Left hindlimb (tissue), 1 donor: ENCODE data around the gene CREBL2.
"Not testable (repeated sequence)": the region's sequence is repeated elsewhere in the genome, so short reads cannot be mapped to it uniquely, and the experiment has no call there.

ENCODE experiments used
- DNase-seq: peaks from one replicate; pipeline ENCODE4 v3.0.0-alpha.2; 2018

CREBL2 gene

DNA sequence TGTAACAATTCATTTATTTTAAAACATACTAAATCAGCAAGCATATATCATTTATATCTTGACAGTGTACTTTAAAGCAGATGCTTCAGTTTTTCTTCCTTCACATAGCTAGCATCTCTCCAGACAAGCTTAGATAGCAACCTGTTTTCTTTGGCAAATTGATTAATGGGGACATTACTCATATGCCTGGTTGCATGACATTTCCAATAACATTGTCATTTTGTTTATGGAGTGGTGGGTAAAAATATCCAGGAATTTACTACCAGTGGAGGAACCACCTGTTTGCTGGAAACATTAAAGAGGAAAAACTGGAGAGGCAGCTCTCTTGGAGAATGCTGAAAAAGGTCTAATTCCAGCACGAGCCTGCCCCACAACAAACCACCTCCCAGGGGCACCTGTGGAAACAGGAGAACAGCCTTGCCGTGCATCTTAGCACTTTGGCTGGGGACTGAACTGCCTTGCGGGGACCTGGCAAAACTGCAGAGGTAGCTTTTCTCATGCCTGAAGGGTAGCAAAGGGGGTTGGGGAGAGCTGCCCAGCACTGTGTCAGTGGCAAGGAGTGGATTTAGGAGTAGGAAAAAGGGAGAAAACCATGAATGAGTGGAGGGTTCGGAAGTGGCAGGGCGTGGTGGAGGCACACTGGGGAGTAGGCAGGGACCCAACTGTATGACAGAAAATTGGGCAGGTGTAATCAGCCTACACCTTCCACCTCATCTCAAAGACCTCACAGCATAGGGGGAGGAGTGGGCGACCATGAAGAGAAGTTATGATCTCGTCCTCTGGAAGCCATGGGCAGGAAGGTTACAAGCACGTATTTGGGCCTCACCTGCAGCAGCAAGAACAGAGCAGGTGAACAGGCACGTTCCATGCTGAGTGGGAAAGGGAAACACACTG, 11.7 kb upstream of the CREBL2 start:
- DNase-seq, result no peak

DNA sequence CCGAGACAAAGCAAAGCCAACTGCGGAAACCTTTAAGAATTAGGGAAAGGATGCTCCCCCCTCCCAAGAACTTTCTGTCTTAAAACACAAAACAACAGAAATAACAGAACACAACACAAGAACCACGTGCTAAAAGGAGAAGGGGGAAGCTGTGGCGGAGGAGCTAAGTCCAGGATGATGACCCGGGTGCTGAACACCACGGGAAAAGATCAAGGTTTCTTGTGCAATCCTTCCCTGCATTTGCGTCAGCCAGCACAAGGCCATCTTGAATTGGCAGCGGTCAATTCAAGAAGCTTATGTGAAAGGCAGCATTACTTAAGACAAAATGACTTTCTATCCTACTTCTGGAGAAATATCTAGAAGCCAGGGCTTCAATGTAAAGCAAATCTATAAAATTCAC, 11.0 kb upstream of the CREBL2 start:
- no peak for DNase-seq

DNA sequence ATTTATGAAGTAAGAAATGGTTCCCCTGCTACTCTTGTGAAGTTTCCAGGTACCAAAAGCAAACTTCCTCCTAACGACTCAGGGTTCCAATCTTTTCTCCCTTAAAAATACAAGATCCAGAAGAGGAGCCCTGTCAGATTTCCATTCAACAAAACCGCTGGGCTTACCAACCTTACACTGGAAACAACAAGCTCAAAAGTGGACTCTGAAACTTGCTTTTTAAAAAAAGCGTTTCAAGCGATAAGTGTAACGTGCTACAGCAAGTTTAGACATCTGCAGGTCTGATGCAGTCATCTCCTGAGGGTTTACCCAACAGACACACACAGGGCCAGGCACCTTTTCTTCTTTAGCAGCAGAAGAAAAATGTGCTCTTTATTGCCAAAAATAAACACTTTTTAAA, 6.9 kb upstream of the CREBL2 start:
- DNase-seq, result no peak

DNA sequence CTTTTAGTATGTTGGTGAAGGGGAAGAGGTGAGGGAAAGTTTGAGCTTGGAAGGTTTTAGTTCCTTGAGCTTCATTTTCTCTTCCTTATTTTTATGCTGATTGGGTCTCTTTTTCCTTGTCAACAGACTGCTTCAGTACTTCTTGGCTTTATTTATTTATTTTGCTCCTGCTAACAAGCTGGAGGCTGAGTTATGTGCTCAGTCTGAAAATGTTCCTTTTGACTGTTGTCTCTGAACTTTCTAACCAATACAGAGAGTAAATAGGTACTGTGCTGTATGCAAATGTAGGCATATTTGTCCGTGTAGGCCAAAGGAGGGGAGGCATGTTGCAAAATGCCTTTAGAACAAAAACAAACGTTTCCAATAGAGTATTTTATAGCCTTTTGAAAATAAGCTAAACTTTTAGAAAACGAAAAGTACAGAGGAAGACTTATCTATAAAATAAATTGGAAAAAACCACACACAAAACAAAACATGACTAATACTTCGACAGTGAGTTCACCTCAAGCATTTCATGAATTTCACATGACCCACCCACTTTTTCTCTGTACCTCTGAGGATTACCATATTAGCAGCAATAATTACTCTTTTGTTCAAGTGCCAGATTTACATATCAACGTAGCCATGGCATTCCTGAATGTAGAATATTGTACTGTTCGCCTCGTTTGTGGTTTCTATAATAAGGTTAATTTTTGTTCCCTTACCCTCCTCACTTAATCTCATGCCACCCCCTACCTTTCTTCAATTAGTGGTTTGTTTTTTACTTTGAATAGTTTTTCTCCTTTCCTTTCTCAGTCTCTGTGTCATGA, 4.7 kb upstream of the CREBL2 start:
- no peak for DNase-seq

DNA sequence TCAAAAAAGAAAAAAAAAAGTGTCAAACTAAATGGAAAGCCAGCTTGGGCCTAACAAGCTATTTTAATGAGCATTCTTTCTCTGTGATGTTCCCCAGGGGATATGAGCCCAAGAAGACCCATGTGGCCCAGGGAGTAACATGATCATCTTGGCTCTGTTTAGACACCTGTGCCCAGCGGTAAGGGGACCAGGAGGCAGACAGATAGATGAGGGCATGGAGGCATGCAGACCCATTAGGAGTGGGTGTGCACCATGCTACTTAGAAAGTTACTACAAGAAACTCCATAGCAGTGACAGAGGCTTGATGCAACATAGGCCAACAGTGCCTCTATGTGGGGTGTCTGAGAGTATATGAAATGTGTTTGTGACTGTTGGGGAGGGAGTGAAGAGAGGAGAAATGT, 3.1 kb upstream of the CREBL2 start:
- no peak for DNase-seq

DNA sequence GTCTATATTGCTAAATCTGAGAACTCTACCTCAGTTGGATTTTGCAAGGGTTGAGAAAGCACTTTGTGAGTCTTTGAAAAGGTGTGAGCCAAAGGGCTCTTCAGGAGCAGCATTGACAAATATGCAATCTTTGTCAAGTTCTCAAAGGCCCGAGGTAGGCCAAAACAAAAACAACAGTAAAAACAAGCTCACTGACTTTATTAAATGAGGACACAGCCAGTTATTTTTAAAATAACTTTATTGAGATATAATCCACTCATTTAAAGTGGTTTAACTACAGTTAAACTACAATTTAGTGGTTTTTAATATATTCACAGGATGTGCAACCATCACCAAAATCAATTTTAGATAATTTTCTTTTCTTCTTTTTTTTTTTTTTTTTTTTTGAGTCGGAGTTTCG, 2.0 kb upstream of the CREBL2 start:
- no peak for DNase-seq

DNA sequence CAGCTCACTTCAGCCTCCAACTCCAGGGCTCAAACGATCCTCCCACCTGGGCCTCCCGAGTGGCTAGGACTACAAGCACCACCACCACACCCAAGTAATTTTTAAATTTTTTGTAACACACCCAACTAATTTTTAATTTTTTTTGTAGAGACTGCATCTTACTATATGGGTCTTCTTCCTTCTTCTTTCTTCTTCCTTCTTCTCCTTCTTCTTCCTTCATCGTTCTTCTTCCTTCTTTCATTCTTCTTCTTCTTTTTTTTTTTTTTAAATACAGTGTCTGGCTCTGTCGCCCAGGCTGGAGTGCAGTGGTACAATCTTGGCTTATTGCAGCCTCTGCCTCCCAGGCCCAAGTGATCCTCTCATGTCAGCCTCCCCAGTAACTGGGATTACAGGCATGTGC, 965 bp upstream of the CREBL2 start:
- no peak for DNase-seq

DNA sequence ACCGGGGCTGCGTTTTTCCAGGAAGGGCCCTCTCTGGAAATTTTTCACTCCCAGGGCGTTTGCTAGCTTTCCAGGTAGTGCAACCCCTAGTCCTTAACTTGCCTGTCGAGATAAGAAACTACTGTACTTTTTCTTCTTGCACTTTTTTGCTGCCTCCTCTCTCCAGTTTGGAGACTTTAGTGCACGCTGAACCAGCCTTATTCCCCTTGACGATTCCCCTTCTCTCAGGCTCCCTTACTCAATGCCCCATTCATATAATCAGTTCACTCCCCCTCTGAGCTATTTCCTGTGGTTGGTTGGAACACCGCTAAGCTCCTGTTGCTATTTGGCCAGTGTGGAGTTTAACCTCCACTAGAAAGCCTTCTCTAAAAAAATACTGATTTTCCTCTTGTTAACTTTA, 682 bp downstream of the CREBL2 start:
- peak; percentile 38 for DNase-seq

DNA sequence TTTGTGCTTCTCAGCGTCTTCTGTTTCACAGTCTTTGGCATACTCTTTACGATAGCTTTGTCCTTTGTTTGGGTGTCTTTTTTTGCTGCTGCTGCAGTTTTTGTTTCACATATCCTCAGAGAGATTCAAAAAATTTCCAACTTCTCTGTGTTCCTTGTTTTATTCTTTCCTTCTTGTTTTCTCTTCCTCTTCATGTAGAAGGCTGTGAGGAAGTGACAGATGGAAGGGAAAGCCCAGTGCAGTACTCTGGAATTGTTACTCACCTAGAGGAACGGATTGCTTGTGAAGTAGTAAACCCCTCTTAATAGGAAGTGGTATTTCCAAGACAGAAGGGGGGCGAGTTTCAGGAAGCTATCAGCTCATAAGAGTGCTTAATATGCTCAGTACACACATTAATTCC, 1.7 kb downstream of the CREBL2 start:
- DNase-seq, result no peak

DNA sequence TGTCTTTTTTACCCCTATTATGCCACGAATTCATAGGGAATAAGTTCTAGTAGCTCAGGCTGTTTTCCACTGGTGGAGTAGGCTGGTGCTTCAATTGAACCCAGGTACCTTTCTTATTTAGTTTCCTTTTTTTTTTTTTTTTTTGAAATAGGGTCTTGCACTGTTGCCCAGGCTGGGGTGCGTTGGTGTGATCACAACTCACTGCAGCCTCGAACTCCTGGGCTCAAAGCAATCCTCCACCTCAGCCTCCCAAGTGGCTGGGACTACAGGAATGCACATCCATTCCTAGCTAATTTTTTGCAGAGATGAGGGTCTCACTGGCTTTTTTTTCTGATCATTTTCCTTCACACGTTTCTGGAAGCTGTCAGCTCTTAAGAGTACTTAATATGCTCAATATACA, 2.7 kb downstream of the CREBL2 start:
- DNase-seq, result no peak

DNA sequence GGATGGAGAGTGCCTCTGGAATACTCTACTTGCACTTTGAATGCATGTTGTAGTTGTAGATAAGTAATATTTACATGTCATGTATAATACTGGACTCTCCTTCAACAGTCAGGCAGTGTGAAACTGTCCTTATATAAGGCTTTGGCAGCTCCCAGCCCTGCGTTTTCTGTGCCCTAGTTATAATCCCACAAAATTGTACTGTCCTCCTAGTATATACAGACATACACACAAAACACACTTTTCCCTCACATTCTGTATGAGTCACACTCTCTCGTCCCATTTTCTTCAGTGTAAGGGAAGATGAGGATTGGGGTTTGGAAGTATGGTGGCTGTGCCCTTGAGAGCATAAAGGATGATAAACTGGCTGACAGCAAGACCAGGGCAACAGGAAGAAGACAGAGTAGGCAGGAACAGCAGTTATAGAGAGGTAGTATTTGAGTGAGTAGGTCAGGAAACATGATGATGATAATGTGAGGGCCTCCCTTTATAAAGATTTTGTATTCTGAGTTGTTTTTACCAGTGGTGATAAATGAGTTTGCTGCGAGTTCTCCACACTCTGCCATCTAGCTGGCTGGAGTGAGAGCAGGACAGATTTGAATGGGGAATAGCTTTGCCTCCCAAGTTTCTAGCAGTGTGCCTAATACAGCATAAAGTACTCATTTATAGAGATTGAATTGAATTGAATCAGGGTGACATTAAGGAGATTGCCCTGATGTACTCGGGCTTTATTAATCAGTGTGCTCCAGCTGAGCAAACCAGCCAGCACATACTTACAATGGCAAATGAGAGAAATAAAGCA, 5.0 kb downstream of the CREBL2 start:
- no peak for DNase-seq

DNA sequence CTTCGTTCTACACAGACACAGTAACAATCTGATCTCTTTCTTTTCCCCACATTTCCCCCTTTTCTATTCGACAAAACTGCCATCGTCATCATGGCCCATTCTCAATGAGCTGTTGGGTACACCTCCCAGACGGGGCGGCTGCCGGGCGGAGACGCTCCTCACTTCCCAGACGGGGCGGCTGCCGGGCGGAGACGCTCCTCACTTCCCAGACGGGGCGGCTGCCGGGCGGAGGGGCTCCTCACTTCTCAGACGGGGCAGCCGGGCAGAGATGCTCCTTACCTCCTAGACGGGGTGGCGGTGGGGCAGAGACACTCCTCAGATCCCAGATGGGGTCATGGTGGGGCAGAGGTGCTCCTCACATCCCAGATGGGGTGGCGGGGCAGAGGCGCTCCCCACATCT, 6.4 kb downstream of the CREBL2 start:
- not testable (repeated sequence) for DNase-seq

DNA sequence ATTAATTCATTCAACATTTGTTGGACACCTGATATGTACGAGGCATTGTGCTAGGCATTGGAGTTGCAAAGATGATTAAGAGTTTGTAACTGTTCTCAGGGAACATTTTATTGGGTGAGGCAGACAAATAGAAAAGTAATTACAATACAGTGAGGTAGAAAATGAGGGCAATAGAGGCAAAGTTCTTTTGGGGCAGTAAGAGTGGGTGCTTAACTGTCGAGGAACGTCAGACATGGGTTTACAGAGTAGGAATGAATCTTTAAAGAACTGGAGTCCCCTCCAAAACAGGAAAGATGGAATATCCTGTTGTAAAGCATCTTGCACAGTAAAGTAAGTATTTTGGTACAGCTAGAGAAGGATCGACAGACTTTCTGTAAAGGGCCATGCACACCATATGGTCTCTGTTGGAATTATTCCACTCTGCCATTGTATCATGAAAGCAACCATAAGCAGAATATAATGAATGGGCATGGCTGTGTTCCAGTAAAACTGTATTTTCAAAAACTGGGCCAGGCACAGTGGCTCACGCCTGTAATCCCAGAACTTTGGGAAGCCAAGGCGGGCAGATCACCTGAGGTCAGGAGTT, 9.1 kb downstream of the CREBL2 start:
- no peak for DNase-seq

DNA sequence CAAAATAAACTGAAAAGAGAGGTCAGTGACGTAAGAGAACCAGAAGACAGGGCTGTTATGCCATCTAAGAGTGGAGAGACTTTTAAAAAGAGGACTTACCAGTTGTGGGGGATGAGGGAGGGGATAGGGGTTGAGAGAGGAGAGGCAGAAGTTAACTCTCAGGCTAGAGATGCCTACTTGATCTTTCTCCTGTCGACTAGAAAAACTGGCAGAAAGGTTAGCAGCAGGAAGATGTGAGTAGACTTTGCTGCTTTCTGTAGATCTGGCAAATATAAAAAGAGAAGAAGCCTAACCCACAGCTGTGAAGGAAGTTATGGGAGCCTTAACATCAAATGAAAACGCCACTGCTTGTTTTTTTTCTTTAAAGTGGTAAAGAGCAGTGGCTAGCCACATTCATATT, 10.7 kb downstream of the CREBL2 start:
- DNase-seq, result no peak

DNA sequence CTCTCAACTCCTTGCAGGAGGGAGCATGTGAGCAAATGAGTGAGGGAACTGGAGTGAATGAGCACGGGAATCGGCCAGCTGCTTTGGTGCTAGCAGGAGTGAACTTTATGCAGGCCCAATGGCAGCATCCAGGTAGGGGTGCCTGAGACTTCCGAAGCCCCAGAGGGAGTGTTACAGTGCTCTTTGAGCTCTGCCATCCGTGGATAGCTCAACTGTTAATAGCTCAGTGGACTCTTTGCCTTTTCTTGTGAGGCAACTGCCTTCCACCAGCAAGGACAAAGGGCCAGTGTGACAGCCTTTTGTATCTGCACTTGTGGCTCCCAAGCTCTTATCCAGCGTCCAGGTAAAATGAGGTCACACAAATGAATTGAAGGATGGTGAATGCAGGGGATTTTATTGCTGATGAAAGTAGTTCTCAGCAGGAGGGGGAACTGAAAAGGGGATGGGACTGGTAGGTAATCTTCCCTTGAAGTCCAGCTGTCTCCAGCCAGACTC, 12.9 kb downstream of the CREBL2 start:
- DNase-seq, result no peak

DNA sequence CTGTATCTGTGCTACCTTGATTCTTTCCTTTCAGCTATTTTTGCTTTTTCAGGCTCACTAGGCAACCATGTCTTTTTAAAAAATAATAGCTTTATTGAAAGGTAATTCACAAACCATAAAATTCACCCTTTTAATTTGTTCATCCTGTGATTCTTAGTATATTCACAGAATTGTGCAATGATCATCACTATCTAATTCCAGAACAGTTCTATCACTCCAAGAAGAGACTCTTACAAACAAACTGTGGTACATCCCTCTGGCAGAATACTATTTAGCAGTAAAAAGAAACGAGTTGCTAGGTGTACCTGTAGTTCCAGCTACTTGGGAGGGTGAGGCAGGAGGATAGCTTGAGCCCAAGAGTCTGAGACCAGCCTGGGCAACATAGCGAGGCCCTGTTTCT, 14.8 kb downstream of the CREBL2 start:
- no peak for DNase-seq

DNA sequence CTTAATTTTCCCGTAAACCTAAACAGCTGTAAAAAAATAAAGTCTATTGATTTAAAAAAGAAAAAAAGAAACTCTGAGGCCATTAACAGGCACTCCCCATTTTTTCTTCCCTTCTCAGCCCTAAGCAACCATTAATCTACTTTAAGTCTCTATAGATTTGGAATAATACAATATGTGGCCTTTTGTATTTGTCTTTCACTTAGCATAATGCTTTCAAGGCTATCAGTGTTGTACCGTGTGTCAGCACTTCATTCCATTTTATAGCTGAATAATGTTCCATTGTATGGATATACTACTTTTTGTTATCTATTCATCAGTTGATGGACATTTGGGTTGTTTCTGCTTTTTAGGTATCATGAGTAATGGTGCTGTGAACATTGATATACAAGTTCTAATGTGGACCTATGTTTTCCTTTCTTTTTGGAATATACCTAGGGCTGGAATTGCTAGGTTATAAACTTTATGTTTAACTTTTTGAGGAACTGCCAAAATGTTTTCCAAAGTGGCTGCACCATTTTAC, 15.7 kb downstream of the CREBL2 start:
- DNase-seq, result no peak

DNA sequence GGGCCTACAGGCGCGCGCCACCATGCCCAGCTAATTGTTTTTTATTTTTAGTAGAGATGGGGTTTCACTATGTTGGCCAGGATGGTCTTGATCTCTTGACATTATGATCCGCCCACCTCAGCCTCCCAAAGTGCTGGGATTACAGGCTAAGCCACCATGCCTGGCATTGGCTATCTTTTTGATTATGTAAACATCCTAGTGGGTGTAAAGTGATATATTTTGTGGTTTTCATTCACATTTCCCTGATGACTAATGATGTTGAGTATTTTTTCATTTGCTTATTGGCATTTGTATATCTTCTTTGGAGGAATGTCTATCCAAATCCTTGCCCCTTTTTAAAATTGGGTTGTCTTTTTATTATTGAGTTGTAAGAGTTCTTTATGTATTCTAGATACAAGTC, 16.3 kb downstream of the CREBL2 start:
- DNase-seq, result no peak

DNA sequence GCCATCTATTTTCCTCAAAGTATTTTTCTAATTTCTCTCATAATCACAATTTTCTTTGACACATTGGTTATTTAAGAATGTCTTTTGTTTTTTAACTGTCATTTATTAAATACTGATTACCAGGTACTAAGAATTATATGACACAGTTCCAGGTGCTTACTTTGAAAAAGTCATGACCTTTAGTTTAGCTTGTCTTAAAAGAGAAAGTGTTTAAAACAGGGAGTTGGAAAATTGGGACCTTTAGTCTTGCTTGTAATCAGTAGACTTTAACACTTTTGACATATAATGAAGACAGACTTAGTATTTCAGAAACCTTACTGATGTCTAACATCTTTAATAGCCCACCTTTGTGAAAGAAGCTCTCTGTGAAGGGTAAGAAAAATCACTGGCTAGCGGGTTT, 19.2 kb downstream of the CREBL2 start:
- DNase-seq, result no peak

DNA sequence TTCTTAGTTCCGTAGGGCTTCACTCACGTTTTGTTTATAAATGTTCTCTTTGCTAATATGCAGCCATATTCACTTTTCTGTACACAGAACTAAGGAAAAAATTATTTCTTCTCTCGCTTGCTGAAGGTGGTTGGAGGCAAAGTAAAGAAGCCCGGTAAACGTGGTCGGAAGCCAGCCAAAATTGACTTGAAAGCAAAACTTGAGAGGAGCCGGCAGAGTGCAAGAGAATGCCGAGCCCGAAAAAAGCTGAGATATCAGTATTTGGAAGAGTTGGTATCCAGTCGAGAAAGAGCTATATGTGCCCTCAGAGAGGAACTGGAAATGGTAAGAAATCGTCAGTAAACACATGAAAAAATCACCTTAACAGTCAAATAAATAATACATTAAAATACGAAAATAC, 24.0 kb downstream of the CREBL2 start:
- DNase-seq, result no peak

DNA sequence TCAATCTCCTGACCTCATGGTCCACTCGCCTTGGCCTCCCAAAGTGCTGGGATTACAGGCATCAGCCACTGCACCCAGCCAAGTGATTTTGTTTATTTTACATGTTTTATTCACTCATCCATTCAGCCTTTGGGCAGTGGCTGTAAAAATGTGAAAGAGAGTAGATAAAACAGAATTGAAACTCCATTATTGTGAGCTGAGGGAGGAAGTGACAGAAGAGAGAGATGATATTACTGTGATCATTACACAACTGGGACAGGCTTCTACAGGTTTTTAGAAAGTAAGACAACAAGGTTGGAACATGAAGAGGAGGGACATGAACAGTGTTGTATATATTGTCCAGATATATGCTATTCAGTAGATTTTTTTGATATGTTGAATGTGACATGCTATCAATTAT, 25.0 kb downstream of the CREBL2 start:
- no peak for DNase-seq

DNA sequence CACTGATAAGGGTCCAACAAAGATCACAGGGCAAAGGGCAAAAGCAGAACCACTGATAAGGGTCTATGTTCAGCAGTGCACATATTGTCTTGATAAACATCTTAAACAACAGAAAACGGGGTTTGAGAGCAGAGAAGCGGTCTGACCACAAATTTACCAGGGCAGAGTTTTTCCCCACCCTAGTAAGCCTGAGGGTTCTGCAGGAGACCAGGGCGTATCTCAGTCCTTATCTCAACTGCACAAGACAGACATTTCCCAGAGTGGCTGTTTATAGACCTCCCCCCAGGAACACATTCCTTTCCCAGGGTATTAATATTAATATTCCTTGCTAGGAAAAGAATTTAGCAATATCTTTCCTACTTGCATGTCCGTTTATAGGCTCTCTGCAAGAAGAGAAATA, 28.3 kb downstream of the CREBL2 start:
- not testable (repeated sequence) for DNase-seq

DNA sequence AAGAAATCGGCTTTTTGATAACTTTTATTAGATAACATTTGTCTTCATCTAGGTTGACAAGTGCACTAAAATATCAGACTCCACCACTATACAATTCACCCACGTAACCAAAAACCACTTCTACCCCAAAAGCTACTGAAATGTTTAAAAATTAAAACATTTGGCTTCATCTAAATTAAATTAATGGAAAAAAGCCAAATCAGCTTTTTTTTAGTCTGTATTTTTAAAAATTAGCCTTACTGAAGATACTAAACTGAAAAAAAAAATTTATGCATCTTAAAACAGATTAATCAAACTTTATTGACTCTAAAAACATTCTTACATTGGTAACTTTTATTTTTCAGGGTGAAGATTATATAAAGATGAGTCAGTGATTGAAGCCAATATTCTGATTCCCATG, 30.0 kb downstream of the CREBL2 start:
- no peak for DNase-seq
